ENCODE measurements around the gene ALAS1. TPM values are rescaled to one million over a fixed set of nuclear protein-coding genes. Genes with fewer than 3 reads are reported as not detected.

The ALAS1 gene
- total and polyA plus RNA-seq, 2 donors (not counting 3 experiments of a cell fraction or from before 2014, with no cell fraction given), result 45.1 to 72.1 TPM

- peaks cover 0 to 4% of the 10 kb centered on the region in 2 experiments for H3K27me3 ChIP-seq (ENCODE audit: control insufficient read depth in 2 of 2, insufficient read depth in 2 of 2, low read length in 2 of 2)
- intact Hi-C loops (cut with micrococcal nuclease), result no loop called here
- dilution Hi-C loops (cut with MboI; ENCODE audit: extremely low pct_ligation_motif_present, low sequenced_read_pairs), result no loop called here
- TF ChIP-seq, protein P1, sequence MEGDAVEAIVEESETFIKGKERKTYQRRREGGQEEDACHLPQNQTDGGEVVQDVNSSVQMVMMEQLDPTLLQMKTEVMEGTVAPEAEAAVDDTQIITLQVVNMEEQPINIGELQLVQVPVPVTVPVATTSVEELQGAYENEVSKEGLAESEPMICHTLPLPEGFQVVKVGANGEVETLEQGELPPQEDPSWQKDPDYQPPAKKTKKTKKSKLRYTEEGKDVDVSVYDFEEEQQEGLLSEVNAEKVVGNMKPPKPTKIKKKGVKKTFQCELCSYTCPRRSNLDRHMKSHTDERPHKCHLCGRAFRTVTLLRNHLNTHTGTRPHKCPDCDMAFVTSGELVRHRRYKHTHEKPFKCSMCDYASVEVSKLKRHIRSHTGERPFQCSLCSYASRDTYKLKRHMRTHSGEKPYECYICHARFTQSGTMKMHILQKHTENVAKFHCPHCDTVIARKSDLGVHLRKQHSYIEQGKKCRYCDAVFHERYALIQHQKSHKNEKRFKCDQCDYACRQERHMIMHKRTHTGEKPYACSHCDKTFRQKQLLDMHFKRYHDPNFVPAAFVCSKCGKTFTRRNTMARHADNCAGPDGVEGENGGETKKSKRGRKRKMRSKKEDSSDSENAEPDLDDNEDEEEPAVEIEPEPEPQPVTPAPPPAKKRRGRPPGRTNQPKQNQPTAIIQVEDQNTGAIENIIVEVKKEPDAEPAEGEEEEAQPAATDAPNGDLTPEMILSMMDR (IDR thresholded peaks at IDR 0.05; ENCODE audit: extremely low read depth in 1 of 2, insufficient read depth in 1 of 2, low read depth in 1 of 2, low read length in 2 of 2), result no peak
- TF ChIP-seq GATA2 (IDR thresholded peaks at IDR 0.05; ENCODE audit: insufficient read depth, insufficient read length, low read depth, low read length) (no peak), POLR2AphosphoS5 (IDR thresholded peaks at IDR 0.05; ENCODE audit: insufficient read depth, low read depth, low read length) (no peak), FOS (IDR thresholded peaks at IDR 0.05; ENCODE audit: borderline replicate concordance, insufficient read depth, low read length) (no peak), JUN (IDR thresholded peaks at IDR 0.05; ENCODE audit: borderline replicate concordance, insufficient read depth, insufficient read length, low read depth) (no peak), EZH2 (IDR thresholded peaks at IDR 0.05; ENCODE audit: borderline replicate concordance, low read depth, low read length, severe bottlenecking) (no peak), MYC (IDR thresholded peaks at IDR 0.05; ENCODE audit: low read depth, low read length) (no peak), POLR2A (IDR thresholded peaks at IDR 0.05; ENCODE audit: low read depth, low read length) (no peak)
- TF ChIP-seq, protein P2, sequence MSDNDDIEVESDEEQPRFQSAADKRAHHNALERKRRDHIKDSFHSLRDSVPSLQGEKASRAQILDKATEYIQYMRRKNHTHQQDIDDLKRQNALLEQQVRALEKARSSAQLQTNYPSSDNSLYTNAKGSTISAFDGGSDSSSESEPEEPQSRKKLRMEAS (IDR thresholded peaks at IDR 0.05; ENCODE audit: insufficient read depth, insufficient read length), result no peak
- no peaks in the 10 kb centered on the region for H4K20me1 ChIP-seq (replicated peaks; ENCODE audit: control insufficient read depth, extremely low read depth, insufficient read depth, low read length)
- DNase-seq (ENCODE audit: low read depth, low spot score), result no peak
- H3K36me3 ChIP-seq (ENCODE audit: control insufficient read depth in 2 of 2, extremely low read depth in 1 of 2, insufficient read depth in 2 of 2, low read length in 2 of 2), result no peaks in the 10 kb centered on the region
- no peaks in the 10 kb centered on the region for H3K9me3 ChIP-seq (replicated peaks; ENCODE audit: control insufficient read depth, insufficient read depth, low read length)
- H3K9ac ChIP-seq (replicated peaks; ENCODE audit: extremely low read depth, insufficient read depth, low read length), result no peak overlapping the region
- no peak for FAIRE-seq
- CTCF ChIA-PET, result interaction anchor here (2.2 kb wide), 1 partner anchor 14 kb away, joined by 5 read pairs; no protein-coding TSS in a partner anchor
- H3K4me2 ChIP-seq (ENCODE audit: insufficient read depth, low read length), result no peak overlapping the region
- no peak overlapping the region for H3K27ac ChIP-seq (ENCODE audit: insufficient read depth, low read depth, low read length)
- H3K79me2 ChIP-seq (ENCODE audit: control insufficient read depth, insufficient read depth, low read length), result no peaks in the 10 kb centered on the region
- no peak overlapping the region for H2AFZ ChIP-seq (ENCODE audit: low read depth, low read length)
- no peaks in the 10 kb centered on the region for H3K4me1 ChIP-seq (ENCODE audit: control insufficient read depth, extremely low read depth, insufficient read depth, low read length)
- POLR2A ChIA-PET, result no interaction called here
- BruUV-seq (replicated peaks), result no TSS peak
- H3K4me3 ChIP-seq (replicated peaks in 1 of 3; ENCODE audit: insufficient read depth in 1 of 3, low read depth in 1 of 3, low read length in 3 of 3), result no peak overlapping the region
- no peaks in the 10 kb centered on the region for H3K9me1 ChIP-seq (replicated peaks; ENCODE audit: control insufficient read depth, extremely low read depth, insufficient read depth, low read length)
These were observed 15.3 kb upstream of the ALAS1 start for GRCh38 chr3:52182691-52183090.
